ENCODE measurements around the gene SOX6.
"Not testable (repeated sequence)": the region's sequence is repeated elsewhere in the genome, so short reads cannot be mapped to it uniquely, and the experiment has no call there.

Gene SOX6

GRCh38 chr11:16081382-16082094 lies 274.8 kb downstream of the SOX6 start:
- Histone ChIP-seq H3K9ac (no peak overlapping the region), H3K36me3 (ENCODE audit: control insufficient read depth, insufficient read depth, low read length) (no peaks in the 10 kb centered on the region), H2AFZ (no peak overlapping the region), H3K27ac (no peak overlapping the region), H3K9me3 (ENCODE audit: control insufficient read depth, low read length) (no peaks in the 10 kb centered on the region), H3K4me2 (ENCODE audit: low read length) (no peak overlapping the region), H3K4me3 (ENCODE audit: low read depth, low read length) (no peak overlapping the region), H3K4me1 (no peaks in the 10 kb centered on the region), H3K27me3 (ENCODE audit: control insufficient read depth, insufficient read depth, low read length) (no peaks in the 10 kb centered on the region), H3K79me2 (no peaks in the 10 kb centered on the region)
- no peak for TF ChIP-seq CTCF (IDR thresholded peaks at IDR 0.05)

- no peak for TF ChIP-seq CTCF (IDR thresholded peaks at IDR 0.05)
- no peak overlapping the region for H3K4me3 ChIP-seq (ENCODE audit: low read depth, low read length)
- no peak overlapping the region for H3K9ac ChIP-seq
- no peak overlapping the region for H3K4me2 ChIP-seq (ENCODE audit: low read length)
- H3K79me2 ChIP-seq = no peaks in the 10 kb centered on the region
- H2AFZ ChIP-seq = no peak overlapping the region
- no peak overlapping the region for H3K27ac ChIP-seq
- H3K27me3 ChIP-seq (ENCODE audit: control insufficient read depth, insufficient read depth, low read length) = no peaks in the 10 kb centered on the region
- no peaks in the 10 kb centered on the region for H3K9me3 ChIP-seq (ENCODE audit: control insufficient read depth, low read length)
- no peaks in the 10 kb centered on the region for H3K36me3 ChIP-seq (ENCODE audit: control insufficient read depth, insufficient read depth, low read length)
- no peaks in the 10 kb centered on the region for H3K4me1 ChIP-seq
These were observed 275.5 kb downstream of the SOX6 start for GRCh38 chr11:16080688-16081381.

GRCh38 chr11:16078936-16079335 lies 277.4 kb downstream of the SOX6 start:
- Histone ChIP-seq H3K27ac (no peak overlapping the region), H3K9ac (no peak overlapping the region), H3K36me3 (ENCODE audit: control insufficient read depth, insufficient read depth, low read length) (no peaks in the 10 kb centered on the region), H2AFZ (no peak overlapping the region), H3K4me2 (ENCODE audit: low read length) (no peak overlapping the region), H3K4me1 (no peaks in the 10 kb centered on the region), H3K9me3 (ENCODE audit: control insufficient read depth, low read length) (no peaks in the 10 kb centered on the region), H3K79me2 (no peaks in the 10 kb centered on the region), H3K4me3 (ENCODE audit: low read depth, low read length) (no peak overlapping the region), H3K27me3 (ENCODE audit: control insufficient read depth, insufficient read depth, low read length) (no peaks in the 10 kb centered on the region)
- TF ChIP-seq CTCF (IDR thresholded peaks at IDR 0.05) = no peak

- no peaks in the 10 kb centered on the region for H3K4me1 ChIP-seq
- no peak overlapping the region for H3K4me2 ChIP-seq (ENCODE audit: low read length)
- H2AFZ ChIP-seq = no peak overlapping the region
- H3K79me2 ChIP-seq = no peaks in the 10 kb centered on the region
- H3K4me3 ChIP-seq (ENCODE audit: low read depth, low read length) = no peak overlapping the region
- H3K27ac ChIP-seq = no peak overlapping the region
- H3K9ac ChIP-seq = no peak overlapping the region
- TF ChIP-seq CTCF (IDR thresholded peaks at IDR 0.05) = no peak
- no peaks in the 10 kb centered on the region for H3K36me3 ChIP-seq (ENCODE audit: control insufficient read depth, insufficient read depth, low read length)
- no peaks in the 10 kb centered on the region for H3K27me3 ChIP-seq (ENCODE audit: control insufficient read depth, insufficient read depth, low read length)
- H3K9me3 ChIP-seq (ENCODE audit: control insufficient read depth, low read length) = no peaks in the 10 kb centered on the region
These were observed 285.8 kb downstream of the SOX6 start for GRCh38 chr11:16070573-16070972.

GRCh38 chr11:16067268-16067667 lies 289.1 kb downstream of the SOX6 start:
- not testable (repeated sequence) for H2AFZ ChIP-seq; H3K4me1 ChIP-seq; H3K27ac ChIP-seq; H3K4me3 ChIP-seq (ENCODE audit: low read depth, low read length); H3K79me2 ChIP-seq; H3K9ac ChIP-seq; H3K27me3 ChIP-seq (ENCODE audit: control insufficient read depth, insufficient read depth, low read length); H3K4me2 ChIP-seq (ENCODE audit: low read length); H3K9me3 ChIP-seq (ENCODE audit: control insufficient read depth, low read length); H3K36me3 ChIP-seq (ENCODE audit: control insufficient read depth, insufficient read depth, low read length)

All from parathyroid adenoma (tissue), 2 donors.